Esophagus (tissue), 2 donors: ENCODE measurements around the gene ZNF239. TPM values are rescaled to one million over a fixed set of nuclear protein-coding genes. Genes with fewer than 3 reads are reported as not detected.
"Not testable (repeated sequence)": the region's sequence is repeated elsewhere in the genome, so short reads cannot be mapped to it uniquely, and the experiment has no call there.

Experiments used
- H3K27ac ChIP-seq, 2 donors: one replicate each; pipeline ENCODE4 v1.5.1; 2013; ENCODE audit warnings: low read depth in 2 of 2, mild to moderate bottlenecking in 2 of 2, inconsistent platforms in 1 of 2, low read length in 1 of 2, moderate library complexity in 1 of 2
- H3K27me3 ChIP-seq, 2 donors: one replicate each; pipeline ENCODE4 v1.6.1; 2013; ENCODE audit warnings: low read length in 2 of 2, control low read depth in 1 of 2, mild to moderate bottlenecking in 1 of 2; ENCODE audit not compliant: insufficient read depth in 2 of 2, control insufficient read depth in 1 of 2
- H3K36me3 ChIP-seq, 2 donors: one replicate each; pipeline ENCODE4 v1.6.1; 2013; ENCODE audit warnings: low read length in 1 of 2; ENCODE audit not compliant: control insufficient read depth in 2 of 2, insufficient read depth in 2 of 2
- H3K4me1 ChIP-seq, 2 donors: one replicate each; pipeline ENCODE4 v1.6.1; 2013; ENCODE audit warnings: low read length in 1 of 2; ENCODE audit not compliant: control insufficient read depth in 2 of 2, insufficient read depth in 2 of 2
- H3K4me3 ChIP-seq, 2 donors: one replicate each; pipeline ENCODE4 v1.5.1; 2013; ENCODE audit warnings: low read length in 2 of 2, mild to moderate bottlenecking in 2 of 2, low read depth in 1 of 2, moderate library complexity in 1 of 2
- H3K9me3 ChIP-seq, 2 donors: one replicate each; pipeline ENCODE4 v1.6.1; 2013; ENCODE audit warnings: mild to moderate bottlenecking in 2 of 2, low read depth in 1 of 2, low read length in 1 of 2, moderate library complexity in 1 of 2; ENCODE audit not compliant: control insufficient read depth in 2 of 2, insufficient read depth in 1 of 2
- WGBS, 2 donors: extraction: QIAGEN DNeasy Blood & Tissue Kit; methylation state at CpG; one replicate each; pipeline ENCODE4 v1.1.7; 2013; 5-methylcytosine and 5-hydroxymethylcytosine counted together
- polyA plus RNA-seq, 2 donors: library from polyadenylated mRNA; stranded (reverse); fragments of 200-250 nt; gene quantifications; one replicate each; pipeline ENCODE4 v1.2.3, GENCODE V29; 2013
- donor health status: healthy with polysubstance abuse.
- donor health status: Bipolar disorder and iron deficiency.

Gene ZNF239
- polyA plus RNA-seq, 2 donors = 0.61 to 0.72 TPM

DNA sequence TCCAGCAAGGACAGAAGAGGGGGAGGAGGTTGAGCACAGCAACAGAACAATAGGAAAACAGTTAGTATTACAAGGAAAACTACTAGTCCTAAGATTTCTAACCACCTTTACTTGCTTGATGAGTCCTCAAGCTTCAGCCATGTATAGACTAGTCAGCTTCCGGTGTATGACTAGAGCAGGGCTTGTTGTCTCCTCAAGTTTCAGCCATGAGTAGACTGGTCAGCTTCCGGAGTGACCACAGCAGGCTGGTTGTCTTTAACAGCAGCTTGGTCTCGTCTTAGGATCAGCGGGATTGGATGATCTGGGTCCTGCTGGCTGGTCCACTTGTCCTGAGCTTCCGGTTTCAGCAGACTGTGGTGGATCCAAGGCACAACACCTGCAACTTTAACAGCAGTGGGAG lies 10.6 kb upstream of the ZNF239 start:
- H3K9me3 ChIP-seq = no peaks in the 10 kb centered on the region

DNA sequence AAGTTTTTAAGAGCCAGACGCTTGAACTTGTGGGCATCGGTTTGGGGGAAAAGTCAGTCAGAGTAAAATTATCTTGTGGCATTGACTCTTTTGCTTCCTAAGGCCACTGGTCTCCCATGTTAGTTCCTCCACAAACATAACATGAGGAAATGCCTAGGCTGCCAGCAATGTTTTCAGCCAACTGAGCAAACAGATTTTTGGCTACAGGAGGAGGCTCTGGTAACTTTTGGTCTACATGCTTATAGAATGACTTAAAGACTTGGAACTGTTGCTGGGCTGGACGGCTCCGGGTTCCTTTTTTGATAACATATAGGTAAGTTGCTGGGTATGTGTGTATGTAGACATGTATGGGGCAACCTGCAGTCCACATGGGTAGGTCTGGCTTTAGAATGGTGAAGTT lies 9.6 kb upstream of the ZNF239 start:
- no peak overlapping the region for H3K27ac ChIP-seq
- 82 to 88% methylated on average over 4 of the region's 4 CpGs for WGBS, 2 donors
- no peaks in the 10 kb centered on the region for H3K4me1 ChIP-seq
- H3K27me3 ChIP-seq = no peaks in the 10 kb centered on the region
- no peak overlapping the region for H3K4me3 ChIP-seq
- no peaks in the 10 kb centered on the region for H3K9me3 ChIP-seq
- no peaks in the 10 kb centered on the region for H3K36me3 ChIP-seq

More for the DNA sequence above, 10.6 kb upstream of the ZNF239 start:
- Histone ChIP-seq H3K4me3 (no peak overlapping the region), H3K27me3 (no peaks in the 10 kb centered on the region), H3K27ac (no peak overlapping the region), H3K4me1 (no peaks in the 10 kb centered on the region), H3K36me3 (no peaks in the 10 kb centered on the region)
- WGBS, 2 donors = 89 to 92% methylated on average over 5 of the region's 5 CpGs

DNA sequence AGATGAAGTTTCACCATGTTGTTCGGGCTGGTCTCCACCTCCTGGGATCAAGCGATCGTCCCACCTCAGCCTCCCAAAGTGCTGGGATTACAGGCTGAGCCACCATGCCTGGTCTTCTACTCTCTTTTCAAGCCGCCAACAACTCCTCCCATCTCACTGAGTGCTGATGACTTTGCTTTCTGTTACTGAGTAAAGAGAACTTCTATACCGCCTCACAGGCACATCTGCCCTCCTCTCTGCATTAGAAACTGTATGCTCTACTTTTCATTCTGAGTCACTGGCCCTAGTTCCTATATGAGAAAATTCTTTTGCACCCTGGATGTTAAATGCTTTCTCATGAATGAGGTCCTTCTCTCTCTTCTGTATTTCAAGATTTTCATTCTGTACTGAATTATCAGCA lies 2.2 kb upstream of the ZNF239 start:
- Histone ChIP-seq H3K27me3 (no peaks in the 10 kb centered on the region), H3K36me3 (no peaks in the 10 kb centered on the region), H3K9me3 (no peaks in the 10 kb centered on the region), H3K4me1 (peaks cover 0 to 6% of the 10 kb centered on the region in 2 donors), H3K27ac (no peak overlapping the region), H3K4me3 (no peak overlapping the region)
- WGBS, 2 donors = 87 to 93% methylated on average over 5 of the region's 5 CpGs

DNA sequence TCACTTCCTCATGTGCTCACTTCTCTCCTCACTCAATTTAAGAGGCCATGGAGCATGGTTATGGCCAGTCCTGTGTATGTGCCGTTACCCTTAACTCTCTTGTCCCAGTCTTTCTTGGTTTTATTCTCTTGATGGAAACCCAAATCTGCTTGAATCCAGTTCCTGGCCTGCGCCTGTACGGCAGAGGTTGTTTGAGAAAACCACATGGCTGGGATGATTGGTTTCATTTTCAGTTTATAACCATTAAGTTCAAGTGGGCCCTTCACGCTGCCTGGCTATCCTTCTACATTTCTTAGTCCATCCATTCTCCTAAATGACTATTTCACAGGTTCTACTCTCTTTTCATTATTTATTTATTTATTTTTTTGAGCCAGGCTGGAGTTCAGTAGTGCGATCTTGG lies 1.6 kb upstream of the ZNF239 start:
- Histone ChIP-seq H3K27me3 (no peaks in the 10 kb centered on the region), H3K4me3 (no peak overlapping the region), H3K9me3 (no peaks in the 10 kb centered on the region), H3K4me1 (peaks cover 0 to 6% of the 10 kb centered on the region in 2 donors), H3K27ac (no peak overlapping the region), H3K36me3 (no peaks in the 10 kb centered on the region)
- WGBS, 2 donors = 88 to 91% methylated on average over 5 of the region's 5 CpGs

DNA sequence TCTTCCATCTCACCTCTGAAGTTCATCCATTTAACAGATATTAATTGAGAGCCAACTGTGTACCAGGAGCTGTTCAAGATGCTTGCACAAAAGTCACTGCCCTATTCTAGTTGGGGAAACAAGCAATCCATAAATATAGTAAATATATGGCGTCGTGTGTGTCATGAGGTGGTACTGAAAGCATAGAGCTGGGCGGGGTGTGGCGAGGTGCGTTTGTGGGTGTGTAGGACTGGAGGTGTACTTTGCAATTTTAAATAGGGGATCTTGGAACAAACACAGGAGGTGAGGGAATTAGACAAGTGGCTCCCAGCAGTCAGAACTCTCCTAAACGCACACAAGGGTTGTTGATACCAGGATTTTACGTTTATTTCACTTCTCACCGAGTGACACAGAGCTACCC lies 490 bp upstream of the ZNF239 start:
- no peaks in the 10 kb centered on the region for H3K27me3 ChIP-seq
- H3K36me3 ChIP-seq = no peaks in the 10 kb centered on the region
- peaks cover 0 to 2% of the 10 kb centered on the region in 2 donors for H3K9me3 ChIP-seq
- H3K27ac ChIP-seq = no peak overlapping the region
- H3K4me3 ChIP-seq = peak overlapping the region in 1 of 2 donors; percentile 58
- peaks cover 2 to 6% of the 10 kb centered on the region in 2 donors for H3K4me1 ChIP-seq
- 86 to 92% methylated on average over 8 of the region's 8 CpGs for WGBS, 2 donors

DNA sequence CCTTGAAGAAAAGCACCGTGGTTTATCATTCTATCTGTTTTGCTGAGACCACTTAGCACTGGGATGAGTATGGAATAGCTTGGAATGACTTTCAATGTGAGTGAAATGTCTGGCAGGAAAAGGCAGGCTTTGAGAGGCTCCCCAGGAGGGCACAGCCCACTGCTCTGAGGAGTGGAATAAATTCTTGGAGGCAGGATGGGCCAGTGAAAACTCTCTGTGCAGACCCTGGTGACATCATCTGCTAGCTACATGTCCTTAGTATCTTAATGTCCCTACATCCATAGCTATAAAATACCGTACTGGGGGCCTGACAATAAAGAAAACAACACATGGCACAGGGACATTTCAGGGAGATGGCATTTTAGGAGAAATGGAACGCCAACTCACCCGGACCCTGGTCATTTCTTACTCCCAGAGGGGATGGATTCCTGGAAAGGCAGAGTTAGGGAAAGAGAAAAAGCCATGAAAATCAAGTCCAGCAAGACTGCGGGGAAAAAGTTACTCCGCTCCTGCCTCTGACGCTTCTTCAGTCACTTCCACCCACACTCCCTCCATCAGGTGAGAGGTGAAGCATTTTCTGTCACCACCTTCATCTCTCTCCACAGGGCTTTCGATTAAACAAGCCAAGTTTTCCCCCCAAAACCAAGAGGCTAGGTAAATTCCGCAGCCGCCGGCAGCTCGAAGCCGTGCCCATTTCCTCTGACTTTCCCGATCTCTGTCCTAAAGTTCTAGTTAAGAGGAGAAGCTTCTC lies 991 bp downstream of the ZNF239 start:
- H3K27me3 ChIP-seq = no peaks in the 10 kb centered on the region
- H3K9me3 ChIP-seq = peaks cover 0 to 3% of the 10 kb centered on the region in 2 donors
- peak overlapping the region in 1 of 2 donors; percentile 68 for H3K27ac ChIP-seq
- 55 to 60% methylated on average over 14 of the region's 14 CpGs for WGBS, 2 donors
- H3K4me3 ChIP-seq = peak overlapping the region; percentile 58 to 60
- H3K36me3 ChIP-seq = no peaks in the 10 kb centered on the region
- H3K4me1 ChIP-seq = peaks cover 3 to 6% of the 10 kb centered on the region in 2 donors

DNA sequence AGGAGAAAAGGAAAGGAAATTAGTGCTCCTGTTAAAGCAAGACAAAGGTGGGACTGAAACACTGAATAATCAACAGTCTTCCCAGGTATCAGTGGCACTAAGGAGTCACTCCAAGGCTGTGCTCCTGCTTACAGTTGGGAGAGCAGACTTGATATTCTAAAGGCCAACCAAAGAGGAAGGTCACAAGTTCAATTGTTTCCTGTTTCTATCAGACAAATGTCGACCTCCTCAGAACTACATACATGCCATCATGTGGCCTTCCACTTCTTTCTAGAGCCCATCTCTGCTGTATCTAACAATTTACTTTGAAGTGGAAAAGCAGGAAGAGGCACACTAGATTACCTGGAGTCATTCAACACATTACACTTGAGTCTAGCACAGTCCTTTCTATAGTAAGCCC lies 3.4 kb downstream of the ZNF239 start:
- Histone ChIP-seq H3K4me1 (peaks cover 3 to 6% of the 10 kb centered on the region in 2 donors), H3K27ac (no peak overlapping the region), H3K27me3 (no peaks in the 10 kb centered on the region), H3K9me3 (peaks cover 0 to 3% of the 10 kb centered on the region in 2 donors), H3K36me3 (peaks cover 0 to 3% of the 10 kb centered on the region in 2 donors), H3K4me3 (no peak overlapping the region)
- WGBS, 2 donors = 61 to 63% methylated on average over 1 of the region's 1 CpG

DNA sequence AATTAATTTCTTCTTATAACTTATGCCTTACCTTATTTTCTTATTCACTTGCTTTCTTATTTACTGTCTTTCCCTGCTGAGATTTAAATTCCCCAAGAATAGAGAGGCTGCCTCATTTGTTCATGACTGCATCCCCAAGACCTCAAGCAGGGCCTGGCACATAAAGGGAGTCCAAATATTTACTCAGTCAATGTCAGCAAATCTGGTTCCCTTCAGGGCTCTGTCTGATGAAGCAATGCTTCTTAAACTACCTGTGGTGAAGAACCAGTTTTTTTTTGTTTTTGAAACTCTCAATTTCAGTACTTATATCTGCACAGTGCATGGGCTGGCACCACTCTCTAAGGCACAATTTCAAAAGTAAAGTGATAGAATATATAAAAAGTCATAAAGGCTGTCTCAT lies 4.7 kb downstream of the ZNF239 start:
- H3K36me3 ChIP-seq = peaks cover 0 to 3% of the 10 kb centered on the region in 2 donors
- no peaks in the 10 kb centered on the region for H3K27me3 ChIP-seq
- H3K9me3 ChIP-seq = peaks cover 0 to 3% of the 10 kb centered on the region in 2 donors
- no peak overlapping the region for H3K4me3 ChIP-seq
- H3K4me1 ChIP-seq = peaks cover 3 to 6% of the 10 kb centered on the region in 2 donors
- no peak overlapping the region for H3K27ac ChIP-seq

DNA sequence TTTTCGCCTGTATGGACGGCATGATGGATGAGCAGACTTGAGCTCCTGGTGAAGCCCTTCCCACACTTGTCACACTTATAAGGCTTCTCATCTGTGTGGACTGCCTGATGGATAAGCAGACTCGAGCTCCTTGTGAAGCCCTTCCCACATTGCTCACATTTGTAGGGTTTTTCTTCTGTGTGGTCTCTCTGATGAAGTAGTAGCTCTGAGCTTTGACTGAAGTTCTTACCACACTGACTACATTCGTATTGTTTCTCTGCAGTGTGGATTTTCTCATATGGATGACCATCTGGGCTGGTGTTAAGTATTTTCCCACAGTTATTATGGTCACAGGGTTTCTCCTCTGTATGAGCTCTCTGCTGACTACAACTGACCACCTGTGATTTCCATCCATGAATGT lies 17.2 kb downstream of the ZNF239 start:
- Histone ChIP-seq H3K27me3 (no peaks in the 10 kb centered on the region), H3K4me3 (no peak overlapping the region), H3K4me1 (no peaks in the 10 kb centered on the region), H3K9me3 (peaks cover 9 to 15% of the 10 kb centered on the region in 2 donors), H3K27ac (no peak overlapping the region), H3K36me3 (peaks cover 3% of the 10 kb centered on the region in 2 donors)
- 94 to 97% methylated on average over 4 of the region's 4 CpGs for WGBS, 2 donors

DNA sequence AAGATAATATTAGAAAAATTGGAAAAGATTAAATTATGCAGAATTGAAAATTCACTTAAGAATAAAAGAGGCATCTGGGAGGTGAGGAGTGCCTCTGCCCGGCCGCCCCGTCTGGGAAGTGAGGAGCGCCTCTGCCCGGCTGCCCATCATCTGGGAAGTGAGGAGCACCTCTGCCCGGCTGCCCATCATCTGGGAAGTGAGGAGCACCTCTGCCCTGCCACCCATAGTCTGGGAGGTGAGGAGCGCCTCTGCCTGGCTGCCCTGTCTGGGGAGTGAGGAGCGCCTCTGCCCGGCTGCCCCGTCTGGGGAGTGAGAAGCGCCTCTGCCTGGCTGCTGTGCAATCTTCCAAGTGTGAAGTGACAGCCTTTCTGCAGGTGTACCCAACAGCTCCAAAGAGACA lies 30.7 kb downstream of the ZNF239 start:
- H3K27me3 ChIP-seq, H3K27ac ChIP-seq, H3K4me1 ChIP-seq, H3K4me3 ChIP-seq, H3K36me3 ChIP-seq, H3K9me3 ChIP-seq: not testable (repeated sequence)
- 95 to 96% methylated on average over 11 of the region's 11 CpGs for WGBS, 2 donors
